HG03521 (cell line): Measurements from ENCODE around the gene PM20D1.
A peak's percentile ranks its signal among the peaks of the same experiment; 100 is the strongest.

Source experiments
- ATAC-seq: cut with Tn5 transposase; IDR thresholded peaks from one replicate; pipeline ENCODE4 v1.9.1; 2021; ENCODE audit warnings: mild to moderate bottlenecking, moderate library complexity; ENCODE audit not compliant: unreplicated experiment

Gene PM20D1

DNA sequence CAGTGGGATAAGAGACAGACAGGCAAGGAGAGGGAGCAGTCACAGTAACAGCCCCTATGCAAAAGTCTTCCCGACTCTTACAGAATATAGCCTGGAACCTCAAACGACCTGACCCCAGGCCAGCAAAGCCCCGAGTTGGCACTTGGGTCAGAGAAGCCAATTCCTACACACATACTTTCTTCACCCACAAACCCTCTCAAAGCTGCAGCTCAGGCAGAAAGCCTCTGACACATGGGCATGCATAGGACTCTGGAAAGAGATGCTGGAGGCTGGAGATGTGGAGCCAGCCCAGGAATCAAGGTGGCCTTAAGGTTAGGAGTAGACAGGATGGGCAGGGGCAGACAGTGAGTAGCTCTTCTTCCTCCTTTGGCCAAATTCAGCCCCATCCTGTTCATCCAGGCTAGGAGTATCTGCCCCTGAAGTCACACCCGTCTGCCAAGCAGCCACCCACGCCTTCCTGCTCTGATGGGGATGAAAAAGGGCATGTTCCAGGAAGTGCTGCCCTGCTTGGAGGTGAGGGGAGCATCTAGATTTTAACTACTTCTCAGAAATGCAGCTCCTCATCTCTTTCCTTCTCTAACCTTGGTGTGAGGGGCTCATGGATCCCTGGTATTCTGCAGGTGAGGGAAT, 44.7 kb downstream of the PM20D1 start:
- ATAC-seq = no peak

GRCh38 chr1:205804605-205805004, 45.3 kb downstream of the PM20D1 start:
- no peak for ATAC-seq

DNA sequence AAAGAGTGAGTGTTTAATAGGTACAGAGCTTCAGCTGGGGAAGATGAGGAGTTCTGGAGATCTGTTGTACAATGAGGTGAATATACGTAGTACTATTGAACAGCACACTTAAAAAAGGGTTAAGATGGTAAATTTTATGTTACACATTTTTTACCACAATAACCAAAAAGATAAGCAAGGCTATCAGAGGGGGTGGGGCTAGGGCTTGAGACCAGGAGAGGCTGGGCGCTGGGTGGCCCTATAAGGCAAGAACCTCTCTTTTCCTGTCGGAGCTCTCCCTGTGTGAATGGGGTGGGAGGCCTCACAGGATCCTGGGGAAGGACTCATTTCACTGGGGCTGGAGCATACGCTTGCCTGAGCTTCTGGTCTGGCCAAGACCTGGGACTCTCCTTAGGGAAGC, 45.9 kb downstream of the PM20D1 start:
- no peak for ATAC-seq

GRCh38 chr1:205802060-205802459, 47.9 kb downstream of the PM20D1 start:
- ATAC-seq = no peak

DNA sequence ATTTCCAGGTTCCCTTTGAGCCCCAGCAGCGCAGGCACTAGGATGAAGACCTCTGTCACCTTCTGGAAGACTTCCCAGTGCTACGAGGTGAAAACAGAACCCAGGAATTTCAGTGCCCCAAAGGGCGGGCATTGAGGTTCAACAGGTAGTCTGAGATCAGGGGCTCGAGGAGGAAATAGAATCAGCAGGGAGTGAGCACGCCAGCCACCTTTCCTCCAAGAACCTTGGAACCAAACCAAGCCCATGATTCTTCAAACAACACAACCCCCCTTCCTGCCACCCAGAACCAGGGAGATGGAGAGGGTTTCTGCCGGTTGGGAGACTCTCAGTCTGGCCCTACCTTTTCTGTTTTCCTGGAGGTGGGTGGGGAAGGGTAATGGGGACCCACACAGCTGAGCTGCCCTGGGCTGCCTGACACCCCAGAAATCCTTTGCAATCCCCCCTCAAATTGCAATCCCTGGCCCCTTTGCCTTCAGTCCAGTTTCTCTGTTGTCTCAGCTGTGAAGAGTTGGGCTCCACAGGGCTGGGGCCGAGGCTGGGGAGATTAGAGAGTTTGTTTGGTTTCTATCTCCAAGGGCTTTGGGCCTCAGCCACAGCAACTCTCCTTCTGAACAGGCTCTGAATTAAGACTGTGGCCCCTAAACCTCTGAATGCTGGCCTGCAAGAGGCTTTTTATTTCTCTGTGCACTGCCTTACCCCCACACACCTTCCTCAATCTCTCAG, 48.8 kb downstream of the PM20D1 start:
- no peak for ATAC-seq

- ATAC-seq = no peak
Measured at GRCh38 chr1:205800427-205800826, 49.5 kb downstream of the PM20D1 start.

DNA sequence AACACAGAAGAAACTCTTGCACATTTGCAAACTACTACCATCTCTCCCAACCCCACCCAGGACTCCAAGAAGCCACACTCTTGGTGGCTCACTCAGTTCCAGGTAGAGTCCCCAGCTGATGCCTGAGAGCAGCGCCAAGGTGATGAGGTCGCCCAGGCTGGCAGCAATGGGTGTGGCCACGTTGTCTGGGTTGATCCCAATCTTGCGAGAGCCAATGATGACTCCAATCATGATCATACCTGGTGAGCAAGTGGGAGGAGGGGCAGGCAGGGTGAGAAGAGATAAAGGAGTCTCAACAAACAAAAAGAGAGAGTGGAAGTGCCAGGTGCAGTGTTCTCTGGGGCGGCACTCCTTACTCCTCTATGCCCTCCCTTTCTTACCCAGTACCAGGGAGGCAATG, 51.4 kb downstream of the PM20D1 start:
- ATAC-seq = no peak

DNA sequence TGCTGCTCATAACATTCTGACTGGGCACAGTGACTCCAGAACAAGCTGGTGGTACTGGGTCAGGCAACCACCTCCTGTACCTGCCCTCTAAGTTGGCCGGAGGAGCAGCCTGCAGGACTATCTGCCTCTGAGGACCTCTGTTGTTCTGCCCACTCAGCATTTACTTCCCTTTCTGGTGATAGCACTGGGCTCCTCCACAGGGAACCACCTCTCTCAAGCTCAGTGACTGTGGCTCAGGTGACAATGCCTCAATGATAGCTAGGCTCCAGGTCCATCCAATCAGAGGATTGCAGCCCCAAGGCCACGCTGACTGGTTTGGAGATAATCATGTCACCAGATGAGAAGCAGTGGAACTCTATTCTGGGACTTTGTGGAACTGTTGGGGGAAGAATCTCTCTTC, 52.8 kb downstream of the PM20D1 start:
- ATAC-seq = no peak

DNA sequence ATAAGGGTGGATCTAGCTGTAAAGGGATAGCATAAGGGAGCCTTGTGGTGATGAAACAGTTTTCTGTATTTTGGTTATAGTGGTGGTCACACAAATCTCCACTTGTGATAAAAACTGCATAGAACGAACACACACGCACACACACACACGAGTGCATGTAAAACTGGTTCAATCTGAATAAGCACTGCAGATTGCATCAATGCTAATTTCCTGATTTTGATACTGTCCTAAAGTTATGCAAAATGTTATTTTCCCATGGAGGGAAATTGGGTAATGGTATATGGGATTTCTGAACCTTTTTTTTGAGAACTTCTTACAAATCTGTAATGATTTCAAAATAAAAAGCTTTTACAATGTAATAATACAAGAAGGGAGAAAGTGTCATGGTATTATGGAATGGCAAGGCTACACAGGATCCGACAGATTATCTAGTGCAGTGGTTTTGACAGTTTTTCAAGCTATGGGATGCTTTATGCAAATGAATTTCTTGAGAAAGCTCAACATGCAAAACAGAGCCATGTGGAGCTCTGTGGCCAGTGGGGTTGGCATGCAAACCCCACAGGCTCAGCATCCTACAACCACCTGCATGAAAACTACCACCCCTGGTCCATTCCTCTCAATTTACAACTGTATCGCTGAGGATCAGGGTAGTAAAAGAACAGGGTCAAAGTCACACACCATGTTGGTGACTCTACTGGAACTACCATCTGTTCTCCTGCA, 55.8 kb downstream of the PM20D1 start:
- ATAC-seq = no peak

- ATAC-seq = no peak
Measured at GRCh38 chr1:205792961-205793673, 56.8 kb downstream of the PM20D1 start.

DNA sequence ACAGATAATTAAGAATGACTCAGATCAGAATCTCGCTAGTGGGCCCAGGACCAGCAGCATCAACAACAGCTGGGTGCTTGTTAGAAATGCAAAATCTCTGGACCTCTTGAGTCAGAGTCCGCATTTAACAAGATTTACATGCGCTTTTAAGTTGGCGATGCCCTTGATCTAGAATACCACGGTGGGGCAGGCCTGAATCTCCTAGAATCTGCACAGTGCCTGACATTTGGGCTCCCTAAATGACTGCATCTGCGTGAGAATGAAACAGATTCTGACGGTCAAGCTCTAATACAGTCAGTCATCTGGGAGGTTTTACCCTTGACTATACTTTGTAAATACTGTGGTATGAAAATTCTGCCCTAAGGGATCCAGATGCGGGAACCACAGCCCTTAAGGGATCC, 57.5 kb downstream of the PM20D1 start:
- peak; percentile 43 for ATAC-seq

DNA sequence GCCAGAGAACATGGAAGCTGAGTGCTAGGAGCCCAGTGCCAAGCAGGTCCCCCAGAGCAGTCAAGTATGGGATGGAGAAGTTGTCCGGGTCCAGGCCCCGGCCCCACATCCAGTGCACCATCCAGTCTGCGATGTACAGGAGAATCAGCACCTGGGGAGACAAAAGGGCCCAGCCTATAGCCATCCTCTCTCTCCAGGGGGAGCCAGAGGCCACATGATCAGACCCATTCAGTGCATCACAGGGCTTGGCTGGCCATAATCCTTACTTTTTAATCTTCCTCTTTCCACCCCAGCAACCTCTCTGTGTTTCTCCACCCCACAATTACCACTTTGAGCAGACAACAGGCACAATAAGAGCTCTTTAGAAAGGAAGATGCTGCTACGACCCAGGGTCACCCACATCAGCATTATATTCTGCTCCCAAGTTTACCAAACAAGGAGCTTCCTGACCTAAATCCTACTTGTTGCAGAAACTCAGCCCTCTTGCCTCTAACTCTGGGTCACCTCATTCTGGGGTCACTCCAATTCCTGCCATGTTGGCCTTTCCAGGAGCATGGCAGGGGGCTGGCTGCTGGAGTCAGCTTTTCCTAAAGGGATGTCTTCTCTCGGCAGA, 58.3 kb downstream of the PM20D1 start:
- ATAC-seq = peak; percentile 50

- no peak for ATAC-seq
Measured at GRCh38 chr1:205787287-205787916, 62.5 kb downstream of the PM20D1 start.

- no peak for ATAC-seq
Measured at GRCh38 chr1:205786601-205787000, 63.3 kb downstream of the PM20D1 start.

- ATAC-seq = no peak
Measured at GRCh38 chr1:205785446-205785845, 64.5 kb downstream of the PM20D1 start.

GRCh38 chr1:205783904-205784303, 66.0 kb downstream of the PM20D1 start:
- ATAC-seq = no peak

- no peak for ATAC-seq
Measured at GRCh38 chr1:205783433-205783795, 66.5 kb downstream of the PM20D1 start.

GRCh38 chr1:205782627-205783432, 67.1 kb downstream of the PM20D1 start:
- ATAC-seq = no peak

DNA sequence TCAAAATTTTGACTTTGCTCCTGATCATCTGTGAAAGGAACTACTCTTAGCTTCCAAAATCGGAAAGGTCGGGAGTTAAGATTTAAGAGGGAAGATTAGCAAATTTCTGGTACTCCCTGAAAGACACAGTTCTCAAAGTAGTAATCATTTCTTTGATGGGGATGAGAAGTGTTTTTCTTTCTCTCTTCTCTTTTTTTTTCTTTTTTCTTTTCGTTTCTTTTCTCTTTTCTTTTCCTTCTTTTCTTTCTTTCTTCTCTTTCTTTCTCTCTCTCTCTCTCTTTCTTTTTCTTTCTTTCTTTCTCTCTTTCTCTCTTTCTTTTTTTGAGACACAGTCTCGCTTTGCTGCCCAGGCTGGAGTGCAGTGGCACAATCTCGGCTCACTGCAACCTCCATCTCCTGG, 69.6 kb downstream of the PM20D1 start:
- ATAC-seq = no peak
